Liver (tissue), 9 donors: Measurements from ENCODE around the gene DDHD1. TPM values are rescaled to one million over a fixed set of nuclear protein-coding genes. Genes with fewer than 3 reads are reported as not detected.

Experiments
- DNase-seq: peaks from one replicate; pipeline ENCODE4 v3.0.0-alpha.2; 2017; ENCODE audit warnings: low spot score
- H3K27ac ChIP-seq, 2 donors: one replicate each; pipeline ENCODE4 v1.7.0; 2013; ENCODE audit warnings: inconsistent platforms in 2 of 2, low read length in 2 of 2, control low read depth in 1 of 2, low read depth in 1 of 2, mild to moderate bottlenecking in 1 of 2
- H3K27me3 ChIP-seq, 4 donors: one replicate each; pipeline versions ENCODE4 v1.6.1 to v1.7.0; 2013; ENCODE audit warnings: low read length in 3 of 4, inconsistent platforms in 1 of 4, mild to moderate bottlenecking in 1 of 4, moderate library complexity in 1 of 4; ENCODE audit not compliant: control insufficient read depth in 4 of 4, insufficient read depth in 4 of 4
- H3K36me3 ChIP-seq, 4 donors: one replicate each; pipeline versions ENCODE4 v1.6.1 to v1.7.0; 2013; ENCODE audit warnings: low read length in 3 of 4, mild to moderate bottlenecking in 3 of 4, low read depth in 1 of 4, moderate library complexity in 1 of 4; ENCODE audit not compliant: control insufficient read depth in 4 of 4, insufficient read depth in 3 of 4
- H3K4me1 ChIP-seq, 4 donors: one replicate each; pipeline versions ENCODE4 v1.6.1 to v1.7.0; 2013; ENCODE audit warnings: low read length in 3 of 4, mild to moderate bottlenecking in 3 of 4, moderate library complexity in 1 of 4; ENCODE audit not compliant: control insufficient read depth in 4 of 4, insufficient read depth in 4 of 4
- H3K4me3 ChIP-seq, 3 donors: one replicate each; pipeline versions ENCODE4 v1.6.1 to v1.7.0; 2013; ENCODE audit warnings: low read length in 3 of 3, control low read depth in 1 of 3, low read depth in 1 of 3, mild to moderate bottlenecking in 1 of 3
- H3K9ac ChIP-seq, 2 donors: one replicate each; pipeline ENCODE4 v1.7.0; 2013; ENCODE audit warnings: low read length in 2 of 2, mild to moderate bottlenecking in 2 of 2, moderate library complexity in 2 of 2, control low read depth in 1 of 2, low read depth in 1 of 2
- H3K9me3 ChIP-seq, 4 donors: one replicate each; pipeline versions ENCODE4 v1.6.1 to v1.7.0; 2013; ENCODE audit warnings: low read length in 3 of 4; ENCODE audit not compliant: control insufficient read depth in 4 of 4
- FOXA1 ChIP-seq: IDR thresholded peaks from 2 replicates; pipeline ENCODE4 v1.6.1; 2016; ENCODE audit warnings: antibody characterized with exemption
- FOXA2 ChIP-seq: IDR thresholded peaks from 2 replicates; pipeline ENCODE4 v1.6.1; 2016; ENCODE audit warnings: antibody characterized with exemption
- HNF4A ChIP-seq, 2 donors: conservative IDR thresholded peaks; 2 replicates each; pipeline ENCODE4 v1.6.1; 2016; ENCODE audit warnings: antibody characterized with exemption in 2 of 2, mild to moderate bottlenecking in 2 of 2
- HNF4G ChIP-seq: IDR thresholded peaks from 2 replicates; pipeline ENCODE4 v1.6.1; 2016; ENCODE audit warnings: antibody characterized with exemption
- NR2F2 ChIP-seq: IDR thresholded peaks from 2 replicates; pipeline ENCODE4 v1.6.1; 2016; ENCODE audit warnings: antibody characterized with exemption
- RAD21 ChIP-seq, 2 donors: IDR thresholded peaks; 2 replicates each; pipeline ENCODE4 v1.6.1; 2016; ENCODE audit warnings: antibody characterized with exemption in 2 of 2, mild to moderate bottlenecking in 2 of 2
- RXRA ChIP-seq, 2 donors: IDR thresholded peaks; 2 replicates each; pipeline ENCODE4 v1.6.1; 2017 to 2018; ENCODE audit warnings: antibody characterized with exemption in 2 of 2, mild to moderate bottlenecking in 1 of 2
- SP1 ChIP-seq: IDR thresholded peaks from 2 replicates; pipeline ENCODE4 v1.6.1; 2018; ENCODE audit warnings: antibody characterized with exemption, mild to moderate bottlenecking
- TAF1 ChIP-seq: conservative IDR thresholded peaks from 2 replicates; pipeline ENCODE4 v1.6.1; 2016; ENCODE audit warnings: antibody characterized with exemption, mild to moderate bottlenecking
- YY1 ChIP-seq: IDR thresholded peaks from 2 replicates; pipeline ENCODE4 v1.6.1; 2016; ENCODE audit warnings: antibody characterized with exemption, mild to moderate bottlenecking
- WGBS: extraction: QIAGEN DNeasy Blood & Tissue Kit; methylation state at CpG from one replicate; pipeline ENCODE4 v1.1.7; 2013; 5-methylcytosine and 5-hydroxymethylcytosine counted together
- polyA plus RNA-seq, 2 donors: library from polyadenylated mRNA; stranded (reverse) in 1 of 2; unstranded in 1 of 2; fragments of 200-250 nt in 1 of 2; fragments of >200 nt in 1 of 2; fragmentation: Nextera tagmentation in 1 of 2; extraction: Ambion mirVana in 1 of 2; gene quantifications; one replicate each; pipeline versions ENCODE4 v1.2.1 to v1.2.3, GENCODE V29; 2013 to 2015
- total RNA-seq, 2 donors: library from RNA; depleted of rRNA; stranded (reverse); fragments of >200 nt; gene quantifications; one replicate each; pipeline ENCODE4 v1.2.3, GENCODE V29; 2014
- TF ChIP-seq, protein P1 (sequence below): IDR thresholded peaks from 2 replicates; pipeline ENCODE4 v1.6.1; 2016; ENCODE audit warnings: antibody characterized with exemption
- TF ChIP-seq, protein P2 (sequence below): fragments of 150-350 bp; IDR thresholded peaks from 2 replicates; pipeline ENCODE4 v1.5.1; 2017; ENCODE audit warnings: improper control_type of control experiment, low read depth, low read length; ENCODE audit not compliant: missing input control
- TF ChIP-seq, protein P3 (sequence below): IDR thresholded peaks from 2 replicates; pipeline ENCODE4 v1.6.1; 2016; ENCODE audit warnings: antibody characterized with exemption, mild to moderate bottlenecking
- donor health status: healthy.
- donor health status: healthy.
- donor health status: healthy.
- donor health status: healthy.
- donor health status: healthy.

Gene DDHD1
- total and polyA plus RNA-seq, 4 donors: 1.3 to 14.3 (median 5.2) TPM

DNA sequence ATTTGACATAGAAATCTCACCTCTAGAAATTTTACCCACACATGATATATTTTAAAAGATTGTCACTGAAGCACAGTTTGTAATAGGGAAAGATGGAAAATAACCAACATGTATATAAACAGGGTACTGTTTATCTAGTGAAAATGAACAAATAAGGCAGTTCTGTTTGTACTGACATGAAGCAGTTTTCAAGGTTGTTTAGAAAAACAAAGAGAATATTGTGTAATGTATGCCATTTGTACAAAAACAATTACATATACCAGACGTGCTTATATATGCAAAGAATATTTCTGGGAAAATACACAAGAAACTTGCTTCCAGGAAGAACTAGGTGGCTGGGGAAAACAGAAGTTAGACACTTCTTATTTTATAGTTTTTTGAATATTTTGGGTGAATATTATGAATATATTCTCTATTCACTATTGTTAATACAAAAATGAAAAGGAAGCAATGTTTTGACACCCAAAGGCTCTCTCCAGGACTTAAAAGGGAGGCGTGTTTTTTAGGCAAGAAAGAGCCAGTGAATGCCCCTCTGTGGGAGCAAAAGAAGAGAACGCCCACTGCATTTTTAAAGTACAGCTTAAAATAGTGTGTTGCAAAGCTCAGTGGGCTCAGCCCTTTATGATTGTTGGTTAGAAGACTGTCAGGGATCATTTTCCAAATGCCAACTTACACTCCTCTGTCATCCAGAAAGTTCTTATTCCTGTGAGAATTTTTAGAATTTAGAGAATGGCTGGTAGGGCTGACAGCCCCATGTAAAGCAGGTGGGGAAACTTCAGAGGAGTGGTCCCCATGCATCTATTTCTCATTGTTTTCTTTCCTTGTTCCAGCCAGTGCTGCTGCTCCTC is 142.7 kb downstream of the DDHD1 start (continued):
- TF ChIP-seq, protein P1, sequence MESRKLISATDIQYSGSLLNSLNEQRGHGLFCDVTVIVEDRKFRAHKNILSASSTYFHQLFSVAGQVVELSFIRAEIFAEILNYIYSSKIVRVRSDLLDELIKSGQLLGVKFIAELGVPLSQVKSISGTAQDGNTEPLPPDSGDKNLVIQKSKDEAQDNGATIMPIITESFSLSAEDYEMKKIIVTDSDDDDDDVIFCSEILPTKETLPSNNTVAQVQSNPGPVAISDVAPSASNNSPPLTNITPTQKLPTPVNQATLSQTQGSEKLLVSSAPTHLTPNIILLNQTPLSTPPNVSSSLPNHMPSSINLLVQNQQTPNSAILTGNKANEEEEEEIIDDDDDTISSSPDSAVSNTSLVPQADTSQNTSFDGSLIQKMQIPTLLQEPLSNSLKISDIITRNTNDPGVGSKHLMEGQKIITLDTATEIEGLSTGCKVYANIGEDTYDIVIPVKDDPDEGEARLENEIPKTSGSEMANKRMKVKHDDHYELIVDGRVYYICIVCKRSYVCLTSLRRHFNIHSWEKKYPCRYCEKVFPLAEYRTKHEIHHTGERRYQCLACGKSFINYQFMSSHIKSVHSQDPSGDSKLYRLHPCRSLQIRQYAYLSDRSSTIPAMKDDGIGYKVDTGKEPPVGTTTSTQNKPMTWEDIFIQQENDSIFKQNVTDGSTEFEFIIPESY: no peak
- no peak for TF ChIP-seq RXRA (IDR thresholded peaks at IDR 0.05)
- no peak for TF ChIP-seq TAF1
- TF ChIP-seq YY1: no peak

DNA sequence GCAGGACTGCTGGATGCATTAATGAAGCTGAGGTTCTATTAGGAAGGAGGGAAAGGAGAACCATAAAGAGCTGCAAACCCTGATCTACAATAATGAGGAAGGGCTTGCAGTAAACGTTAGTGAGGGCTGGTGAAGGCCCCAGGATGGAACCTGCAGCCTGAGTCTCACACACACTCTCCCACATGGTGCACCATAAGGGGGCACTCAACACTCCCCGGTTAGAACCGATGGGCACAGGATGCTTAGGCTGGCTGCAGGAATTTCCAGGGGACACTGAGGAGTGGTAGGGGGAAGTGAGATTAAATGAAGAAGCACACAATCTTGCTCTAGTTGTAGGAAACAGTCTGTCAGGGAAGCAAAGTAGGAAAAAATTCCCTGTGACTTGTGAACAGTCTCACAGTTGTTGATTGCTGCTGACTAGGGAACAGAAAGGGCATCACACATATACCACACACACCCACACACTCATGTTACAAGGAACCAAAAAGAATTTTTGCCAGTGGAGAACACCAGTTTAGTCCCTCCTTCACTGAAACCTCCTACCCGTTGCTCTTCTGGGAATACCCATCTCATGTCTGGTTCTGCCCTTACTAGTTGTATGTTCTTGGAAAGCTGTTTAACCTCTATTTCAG is 146.1 kb downstream of the DDHD1 start:
- TF ChIP-seq HNF4A (conservative IDR thresholded peaks at IDR 0.05) (no peak), YY1 (no peak), RAD21 (IDR thresholded peaks at IDR 0.05) (no peak)
- no peak for DNase-seq
- Histone ChIP-seq H3K9ac (no peak overlapping the region), H3K4me3 (no peak overlapping the region), H3K27ac (no peak overlapping the region), H3K36me3 (no peaks in the 10 kb centered on the region), H3K4me1 (no peaks in the 10 kb centered on the region), H3K9me3 (no peaks in the 10 kb centered on the region), H3K27me3 (no peaks in the 10 kb centered on the region)
- 77% methylated on average over 4 of the region's 4 CpGs for WGBS

DNA sequence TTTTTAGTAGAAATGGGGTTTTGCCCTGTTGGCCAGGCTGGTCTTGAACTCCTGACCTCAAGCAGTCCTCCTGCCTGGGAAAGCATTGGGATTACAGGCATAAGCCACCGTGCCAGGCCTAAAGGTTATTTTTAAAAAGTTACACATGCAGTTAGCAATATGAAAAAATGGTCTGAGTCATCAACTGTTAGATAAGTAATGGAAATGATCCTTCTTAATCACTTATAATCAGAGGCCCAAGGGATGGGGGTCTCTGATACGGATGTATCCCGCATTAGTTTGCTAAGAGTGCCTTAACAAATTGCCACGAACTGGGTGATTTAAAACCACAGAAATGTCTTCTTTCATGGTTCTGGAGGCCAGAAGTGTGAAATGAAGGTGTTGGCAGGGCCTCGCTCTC is 148.1 kb downstream of the DDHD1 start:
- Histone ChIP-seq H3K27me3 (no peaks in the 10 kb centered on the region), H3K4me1 (peaks cover 0 to 2% (median 0%) of the 10 kb centered on the region in 4 donors), H3K27ac (no peak overlapping the region), H3K4me3 (no peak overlapping the region), H3K9me3 (no peaks in the 10 kb centered on the region), H3K9ac (no peak overlapping the region), H3K36me3 (no peaks in the 10 kb centered on the region)
- WGBS: 94% methylated on average over 5 of the region's 5 CpGs
- no peak for TF ChIP-seq HNF4G
- no peak for TF ChIP-seq SP1
- TF ChIP-seq HNF4A (conservative IDR thresholded peaks at IDR 0.05): no peak
- TF ChIP-seq YY1: no peak
- no peak for TF ChIP-seq NR2F2
- TF ChIP-seq, protein P2, sequence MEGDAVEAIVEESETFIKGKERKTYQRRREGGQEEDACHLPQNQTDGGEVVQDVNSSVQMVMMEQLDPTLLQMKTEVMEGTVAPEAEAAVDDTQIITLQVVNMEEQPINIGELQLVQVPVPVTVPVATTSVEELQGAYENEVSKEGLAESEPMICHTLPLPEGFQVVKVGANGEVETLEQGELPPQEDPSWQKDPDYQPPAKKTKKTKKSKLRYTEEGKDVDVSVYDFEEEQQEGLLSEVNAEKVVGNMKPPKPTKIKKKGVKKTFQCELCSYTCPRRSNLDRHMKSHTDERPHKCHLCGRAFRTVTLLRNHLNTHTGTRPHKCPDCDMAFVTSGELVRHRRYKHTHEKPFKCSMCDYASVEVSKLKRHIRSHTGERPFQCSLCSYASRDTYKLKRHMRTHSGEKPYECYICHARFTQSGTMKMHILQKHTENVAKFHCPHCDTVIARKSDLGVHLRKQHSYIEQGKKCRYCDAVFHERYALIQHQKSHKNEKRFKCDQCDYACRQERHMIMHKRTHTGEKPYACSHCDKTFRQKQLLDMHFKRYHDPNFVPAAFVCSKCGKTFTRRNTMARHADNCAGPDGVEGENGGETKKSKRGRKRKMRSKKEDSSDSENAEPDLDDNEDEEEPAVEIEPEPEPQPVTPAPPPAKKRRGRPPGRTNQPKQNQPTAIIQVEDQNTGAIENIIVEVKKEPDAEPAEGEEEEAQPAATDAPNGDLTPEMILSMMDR: no peak
- no peak for TF ChIP-seq FOXA1
- no peak for TF ChIP-seq FOXA2
- TF ChIP-seq, protein P3, sequence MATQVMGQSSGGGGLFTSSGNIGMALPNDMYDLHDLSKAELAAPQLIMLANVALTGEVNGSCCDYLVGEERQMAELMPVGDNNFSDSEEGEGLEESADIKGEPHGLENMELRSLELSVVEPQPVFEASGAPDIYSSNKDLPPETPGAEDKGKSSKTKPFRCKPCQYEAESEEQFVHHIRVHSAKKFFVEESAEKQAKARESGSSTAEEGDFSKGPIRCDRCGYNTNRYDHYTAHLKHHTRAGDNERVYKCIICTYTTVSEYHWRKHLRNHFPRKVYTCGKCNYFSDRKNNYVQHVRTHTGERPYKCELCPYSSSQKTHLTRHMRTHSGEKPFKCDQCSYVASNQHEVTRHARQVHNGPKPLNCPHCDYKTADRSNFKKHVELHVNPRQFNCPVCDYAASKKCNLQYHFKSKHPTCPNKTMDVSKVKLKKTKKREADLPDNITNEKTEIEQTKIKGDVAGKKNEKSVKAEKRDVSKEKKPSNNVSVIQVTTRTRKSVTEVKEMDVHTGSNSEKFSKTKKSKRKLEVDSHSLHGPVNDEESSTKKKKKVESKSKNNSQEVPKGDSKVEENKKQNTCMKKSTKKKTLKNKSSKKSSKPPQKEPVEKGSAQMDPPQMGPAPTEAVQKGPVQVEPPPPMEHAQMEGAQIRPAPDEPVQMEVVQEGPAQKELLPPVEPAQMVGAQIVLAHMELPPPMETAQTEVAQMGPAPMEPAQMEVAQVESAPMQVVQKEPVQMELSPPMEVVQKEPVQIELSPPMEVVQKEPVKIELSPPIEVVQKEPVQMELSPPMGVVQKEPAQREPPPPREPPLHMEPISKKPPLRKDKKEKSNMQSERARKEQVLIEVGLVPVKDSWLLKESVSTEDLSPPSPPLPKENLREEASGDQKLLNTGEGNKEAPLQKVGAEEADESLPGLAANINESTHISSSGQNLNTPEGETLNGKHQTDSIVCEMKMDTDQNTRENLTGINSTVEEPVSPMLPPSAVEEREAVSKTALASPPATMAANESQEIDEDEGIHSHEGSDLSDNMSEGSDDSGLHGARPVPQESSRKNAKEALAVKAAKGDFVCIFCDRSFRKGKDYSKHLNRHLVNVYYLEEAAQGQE: no peak
- no peak for DNase-seq
